NB4 (cell line): ENCODE measurements around the gene SLFN5.

Source experiments
- DNase-seq: peaks from one replicate; pipeline ENCODE4 v3.0.0; 2010; ENCODE audit warnings: low read depth
- H3K4me3 ChIP-seq: one replicate; pipeline ENCODE4 v1.5.1; 2011; ENCODE audit warnings: mild to moderate bottlenecking, low read depth, low read length, moderate library complexity
- CTCF ChIP-seq: IDR thresholded peaks from one replicate; pipeline ENCODE4 v1.5.1; 2012; ENCODE audit warnings: low read depth, low read length
- MAX ChIP-seq: IDR thresholded peaks from 2 replicates; pipeline ENCODE4 v1.6.1; 2011; ENCODE audit warnings: low read depth, low read length
- MYC ChIP-seq: IDR thresholded peaks from 2 replicates; pipeline ENCODE4 v1.6.1; 2011; ENCODE audit warnings: low read depth, low read length
- POLR2A ChIP-seq: IDR thresholded peaks from 2 replicates; pipeline ENCODE4 v1.6.1; 2011; ENCODE audit warnings: mild to moderate bottlenecking; ENCODE audit not compliant: insufficient read length; ENCODE audit errors: extremely low read depth

The SLFN5 gene

DNA sequence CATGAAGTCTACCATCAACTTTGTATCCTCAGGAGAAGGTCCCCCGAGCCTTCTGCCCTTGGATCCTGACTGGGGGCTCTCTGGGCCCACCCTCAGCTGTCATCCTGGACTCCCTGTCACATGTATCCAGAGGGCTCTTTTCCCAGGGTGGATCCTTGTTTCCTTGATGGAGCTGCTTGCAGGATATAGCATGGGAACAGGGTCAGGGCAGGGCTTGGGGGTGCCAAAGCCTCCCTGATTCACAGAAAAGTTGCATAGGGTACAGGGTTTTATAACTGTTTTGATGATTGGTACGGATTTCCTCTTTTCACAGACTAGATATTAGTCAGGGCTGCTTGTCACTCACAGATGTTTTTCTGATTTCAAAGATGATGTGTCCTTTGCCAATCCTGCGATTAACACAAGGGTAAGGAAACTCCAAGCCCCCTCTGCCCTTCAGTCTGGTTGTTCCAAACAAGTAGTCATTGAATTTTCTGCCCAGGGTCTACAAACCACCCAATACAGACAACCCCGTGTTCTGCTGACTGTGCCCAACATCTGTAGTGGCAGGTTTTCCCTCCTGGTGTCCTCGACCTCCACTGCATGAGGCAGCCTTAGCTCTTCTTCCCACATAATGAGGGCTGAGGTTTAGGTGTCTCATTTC lies 28.1 kb upstream of the SLFN5 start:
- no peak overlapping the region for H3K4me3 ChIP-seq
- DNase-seq: peak; percentile 25
- no peak for TF ChIP-seq POLR2A
- no peak for TF ChIP-seq CTCF
- no peak for TF ChIP-seq MYC
- TF ChIP-seq MAX: no peak

GRCh38 chr17:35217107-35217506 lies 25.8 kb upstream of the SLFN5 start:
- TF ChIP-seq POLR2A (no peak), MYC (no peak), MAX (no peak), CTCF (no peak)
- no peak overlapping the region for H3K4me3 ChIP-seq
- no peak for DNase-seq

- H3K4me3 ChIP-seq: no peak overlapping the region
- TF ChIP-seq MYC (no peak), POLR2A (no peak)
- DNase-seq: no peak
These were observed 24.0 kb upstream of the SLFN5 start for GRCh38 chr17:35218915-35219314.

GRCh38 chr17:35222452-35222851 lies 20.4 kb upstream of the SLFN5 start:
- TF ChIP-seq MYC (no peak), MAX (no peak), CTCF (no peak), POLR2A (no peak)
- no peak overlapping the region for H3K4me3 ChIP-seq
- DNase-seq: no peak

DNA sequence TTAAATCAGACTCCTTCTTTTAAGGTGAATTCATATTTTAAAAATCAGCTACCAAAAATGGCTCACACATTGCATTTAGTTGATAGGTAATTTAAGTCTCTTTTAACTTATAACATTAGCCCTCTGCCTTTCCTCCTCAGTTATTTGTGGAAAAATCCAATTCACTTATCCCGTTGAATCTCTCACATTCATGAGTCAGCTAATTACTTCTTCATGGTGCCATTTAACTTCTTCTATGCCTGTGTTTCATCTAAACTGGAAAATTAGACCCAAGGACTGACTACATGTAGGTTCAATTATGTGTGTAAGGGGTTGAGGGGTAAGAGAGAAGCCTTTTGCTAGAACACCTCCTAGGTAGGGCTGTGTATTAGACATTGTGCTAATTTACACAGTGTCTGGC lies 18.4 kb upstream of the SLFN5 start:
- DNase-seq: no peak

More for the DNA sequence above, 18.4 kb upstream of the SLFN5 start:
- no peak for TF ChIP-seq POLR2A
- TF ChIP-seq MYC: no peak
- TF ChIP-seq CTCF: no peak
- no peak for TF ChIP-seq MAX
- H3K4me3 ChIP-seq: no peak overlapping the region
